H9 (cell line): ENCODE measurements around the gene MCF2L. TPM values are rescaled to one million over a fixed set of nuclear protein-coding genes. Genes with fewer than 3 reads are reported as not detected.

Experiments
- DNase-seq: peaks from one replicate; pipeline ENCODE4 v3.0.0-alpha.2; 2017
- H2AFZ ChIP-seq: one replicate; pipeline ENCODE4 v1.6.1; 2013; ENCODE audit warnings: mild to moderate bottlenecking, low read length, control low read depth, moderate library complexity
- H2AK5ac ChIP-seq: 2 replicates; pipeline ENCODE4 v1.6.1; 2013; ENCODE audit warnings: low read length, control low read depth, mixed read lengths; ENCODE audit not compliant: insufficient read length
- H2BK120ac ChIP-seq: one replicate; pipeline ENCODE4 v1.6.1; 2013; ENCODE audit warnings: low read depth, mild to moderate bottlenecking, low read length, control low read depth, inconsistent platforms; ENCODE audit not compliant: poor library complexity, severe bottlenecking
- H2BK12ac ChIP-seq: 2 replicates; pipeline ENCODE4 v1.6.1; 2013; ENCODE audit warnings: low read length, control low read depth, mixed read lengths, low read depth; ENCODE audit not compliant: insufficient read length
- H2BK15ac ChIP-seq: 2 replicates; pipeline ENCODE4 v1.6.1; 2013; ENCODE audit warnings: low read depth, low read length, control low read depth
- H2BK20ac ChIP-seq: one replicate; pipeline ENCODE4 v1.6.1; 2013; ENCODE audit warnings: low read depth, mild to moderate bottlenecking, low read length, control low read depth, inconsistent platforms; ENCODE audit not compliant: poor library complexity, severe bottlenecking
- H2BK5ac ChIP-seq: 2 replicates; pipeline ENCODE4 v1.6.1; 2013; ENCODE audit warnings: low read length, control low read depth, mixed read lengths; ENCODE audit not compliant: insufficient read length
- H3K14ac ChIP-seq: 2 replicates; pipeline ENCODE4 v1.6.1; 2013; ENCODE audit warnings: low read length, control low read depth; ENCODE audit not compliant: insufficient read depth
- H3K18ac ChIP-seq: 2 replicates; pipeline ENCODE4 v1.6.1; 2013; ENCODE audit warnings: low read depth, mild to moderate bottlenecking, mixed read lengths, low read length, control low read depth; ENCODE audit not compliant: insufficient read length
- H3K23ac ChIP-seq: 2 replicates; pipeline ENCODE4 v1.6.1; 2013; ENCODE audit warnings: low read length, control low read depth, mixed read lengths, low read depth; ENCODE audit not compliant: insufficient read length
- H3K23me2 ChIP-seq: 2 replicates; pipeline ENCODE4 v1.6.1; 2013; ENCODE audit warnings: low read depth, mild to moderate bottlenecking, mixed read lengths, low read length, control low read depth; ENCODE audit not compliant: insufficient read length, poor library complexity, severe bottlenecking
- H3K27ac ChIP-seq: 2 replicates; pipeline ENCODE4 v1.5.1; 2013; ENCODE audit warnings: low read length, control low read depth, mixed read lengths, low read depth; ENCODE audit not compliant: insufficient read length
- H3K27me3 ChIP-seq: 2 replicates; pipeline ENCODE4 v1.6.1; 2013; ENCODE audit warnings: low read length, control low read depth, inconsistent platforms; ENCODE audit not compliant: insufficient read depth
- H3K4ac ChIP-seq: 2 replicates; pipeline ENCODE4 v1.6.1; 2013; ENCODE audit warnings: low read depth, mild to moderate bottlenecking, control low read depth, inconsistent platforms, low read length, moderate library complexity
- H3K4me1 ChIP-seq: 2 replicates; pipeline ENCODE4 v1.6.1; 2013; ENCODE audit warnings: low read length, control low read depth, inconsistent platforms; ENCODE audit not compliant: insufficient read depth
- H3K4me2 ChIP-seq: 2 replicates; pipeline ENCODE4 v1.6.1; 2013; ENCODE audit warnings: low read length, control low read depth, mixed read lengths; ENCODE audit not compliant: insufficient read length, insufficient read depth
- H3K56ac ChIP-seq: 2 replicates; pipeline ENCODE4 v1.6.1; 2013; ENCODE audit warnings: low read depth, mild to moderate bottlenecking, mixed read lengths, low read length, control low read depth; ENCODE audit not compliant: insufficient read length
- H3K79me1 ChIP-seq: 2 replicates; pipeline ENCODE4 v1.6.1; 2013; ENCODE audit warnings: low read depth, mild to moderate bottlenecking, moderate library complexity, low read length, control low read depth, inconsistent platforms; ENCODE audit not compliant: insufficient read depth, poor library complexity, severe bottlenecking
- H3K79me2 ChIP-seq: 2 replicates; pipeline ENCODE4 v1.6.1; 2013; ENCODE audit warnings: low read length, control low read depth, inconsistent platforms; ENCODE audit not compliant: insufficient read depth
- H3K9ac ChIP-seq: 2 replicates; pipeline ENCODE4 v1.6.1; 2013; ENCODE audit warnings: low read length, control low read depth, mixed read lengths; ENCODE audit not compliant: insufficient read length; ENCODE audit errors: extremely low read depth
- H3K9me3 ChIP-seq: one replicate; pipeline ENCODE4 v1.6.1; 2013; ENCODE audit warnings: low read depth, low read length, inconsistent platforms; ENCODE audit not compliant: control insufficient read depth
- H3T11ph ChIP-seq: one replicate; pipeline ENCODE4 v1.6.1; 2013; ENCODE audit warnings: mild to moderate bottlenecking, low read length, control low read depth, inconsistent platforms
- H4K20me1 ChIP-seq: one replicate; pipeline ENCODE4 v1.6.1; 2013; ENCODE audit not compliant: control insufficient read depth, insufficient read length, insufficient read depth
- H4K5ac ChIP-seq: 2 replicates; pipeline ENCODE4 v1.6.1; 2013; ENCODE audit warnings: low read depth, mild to moderate bottlenecking, mixed read lengths, low read length, control low read depth; ENCODE audit not compliant: insufficient read length
- H4K8ac ChIP-seq: replicated peaks from 2 replicates; pipeline ENCODE4 v1.6.1; 2013; ENCODE audit warnings: low read length, control low read depth, mixed read lengths, low read depth; ENCODE audit not compliant: insufficient read length
- H4K91ac ChIP-seq: 2 replicates; pipeline ENCODE4 v1.6.1; 2013; ENCODE audit warnings: low read depth, mild to moderate bottlenecking, moderate library complexity, mixed read lengths, low read length, control low read depth; ENCODE audit not compliant: insufficient read length
- H3K27ac Mint-ChIP-seq, 3 experiments: 2 replicates in 2 of 3; 3 replicates in 1 of 3; pipeline ENCODE4 v1.8.0; 2020 to 2021; ENCODE audit warnings: mixed read lengths in 3 of 3, mild to moderate bottlenecking in 1 of 3, moderate library complexity in 1 of 3
- H3K27me3 Mint-ChIP-seq: 2 replicates; pipeline ENCODE4 v1.8.0; 2021; ENCODE audit warnings: low read depth, mild to moderate bottlenecking, moderate library complexity, mixed read lengths
- H3K36me3 Mint-ChIP-seq, 3 experiments: 2 replicates in 2 of 3; 3 replicates in 1 of 3; pipeline ENCODE4 v1.8.0; 2020 to 2021; ENCODE audit warnings: low read depth in 3 of 3, mixed read lengths in 3 of 3; ENCODE audit not compliant: insufficient read depth in 1 of 3
- H3K4me1 Mint-ChIP-seq, 2 experiments: 2 replicates each; pipeline ENCODE4 v1.8.0; 2020; ENCODE audit warnings: mixed read lengths in 2 of 2
- H3K4me3 Mint-ChIP-seq, 2 experiments: 2 replicates in 1 of 2; 3 replicates in 1 of 2; pipeline ENCODE4 v1.8.0; 2020 to 2021; ENCODE audit warnings: mild to moderate bottlenecking in 2 of 2, mixed read lengths in 2 of 2, moderate library complexity in 1 of 2
- H3K9me3 Mint-ChIP-seq, 2 experiments: 2 replicates in 1 of 2; 3 replicates in 1 of 2; pipeline ENCODE4 v1.8.0; 2020; ENCODE audit warnings: mild to moderate bottlenecking in 2 of 2, mixed read lengths in 2 of 2, moderate library complexity in 1 of 2
- CTCF ChIP-seq: fragments of 200-600 bp; sonication (generic); conservative IDR thresholded peaks from 3 replicates; pipeline ENCODE4 v1.8.0; 2021; ENCODE audit warnings: antibody characterized with exemption, mild to moderate bottlenecking
- WGBS: extraction: QIAGEN DNeasy Blood & Tissue Kit; methylation state at CpG from one replicate; pipeline ENCODE4 v1.1.7; 2013; ENCODE audit warnings: missing lambda C conversion rate, low lambda C conversion rate, mixed read lengths; ENCODE audit not compliant: insufficient read length; ENCODE audit errors: extremely low coverage; 5-methylcytosine and 5-hydroxymethylcytosine counted together
- total RNA-seq: library from RNA; stranded (reverse); gene quantifications from 2 replicates; pipeline ENCODE4 v1.2.1, GENCODE V29; 2021

The MCF2L gene
- total RNA-seq, 1 experiment from 2014 or later: 18.5 TPM

GRCh38 chr13:112928020-112928971, 40.7 kb upstream of the MCF2L start:
- no peak overlapping the region for H4K8ac ChIP-seq
- peaks cover 3% of the 10 kb centered on the region for H3K27me3 Mint-ChIP-seq
- peaks cover 7 to 10% of the 10 kb centered on the region in 2 experiments; a peak in 4 of 5 replicates for H3K9me3 Mint-ChIP-seq
- H3K4ac ChIP-seq: no peak overlapping the region
- no peak overlapping the region for H3K56ac ChIP-seq
- WGBS: no CpG with 5 or more reads among the region's 21 CpGs
- H4K5ac ChIP-seq: no peak overlapping the region
- H3K4me2 ChIP-seq: no peak overlapping the region
- H3K79me2 ChIP-seq: no peaks in the 10 kb centered on the region
- no peaks in the 10 kb centered on the region for H3K9me3 ChIP-seq
- no peak overlapping the region for H2BK12ac ChIP-seq
- H3K4me1 Mint-ChIP-seq: peaks cover 15 to 19% of the 10 kb centered on the region in 2 experiments
- no peak overlapping the region for H3K23ac ChIP-seq
- H2AFZ ChIP-seq: no peak overlapping the region
- H2BK20ac ChIP-seq: no peak overlapping the region
- no peak overlapping the region for H3K4me3 Mint-ChIP-seq
- H3K9ac ChIP-seq: no peak overlapping the region
- H3K36me3 Mint-ChIP-seq: peaks cover 9 to 15% (median 11%) of the 10 kb centered on the region in 3 experiments; a peak in 6 of 7 replicates
- no peaks in the 10 kb centered on the region for H3K23me2 ChIP-seq
- H3T11ph ChIP-seq: no peak overlapping the region
- no peak for TF ChIP-seq CTCF
- H3K4me1 ChIP-seq: no peaks in the 10 kb centered on the region; the same call in 1 of the 2 replicates
- H3K18ac ChIP-seq: no peak overlapping the region
- H4K20me1 ChIP-seq: no peaks in the 10 kb centered on the region
- no peak overlapping the region for H4K91ac ChIP-seq
- H2AK5ac ChIP-seq: no peak overlapping the region
- H3K27me3 ChIP-seq: no peaks in the 10 kb centered on the region
- H3K27ac Mint-ChIP-seq: no peak overlapping the region
- no peak overlapping the region for H3K14ac ChIP-seq
- H2BK5ac ChIP-seq: no peak overlapping the region
- H3K79me1 ChIP-seq: no peaks in the 10 kb centered on the region
- no peak for DNase-seq
- no peak overlapping the region for H2BK120ac ChIP-seq
- no peak overlapping the region for H2BK15ac ChIP-seq
- no peak overlapping the region for H3K27ac ChIP-seq
